Mesodermal cell (in vitro differentiated cells): ENCODE results near the gene RPUSD4.

ENCODE experiments used
- H3K27ac ChIP-seq: 2 replicates; pipeline ENCODE4 v1.7.0; 2013; ENCODE audit warnings: mild to moderate bottlenecking, low read depth, low read length, moderate library complexity; ENCODE audit not compliant: severe bottlenecking
- H3K36me3 ChIP-seq: 2 replicates; pipeline ENCODE4 v1.7.1; 2013; ENCODE audit warnings: mild to moderate bottlenecking, low read length, moderate library complexity; ENCODE audit not compliant: control insufficient read depth, insufficient read depth
- H3K4me1 ChIP-seq: one replicate; pipeline ENCODE4 v1.7.1; 2013; ENCODE audit warnings: mild to moderate bottlenecking, low read length; ENCODE audit not compliant: insufficient read depth, control insufficient read depth, poor library complexity, severe bottlenecking
- H3K4me3 ChIP-seq: 2 replicates; pipeline ENCODE4 v1.7.0; 2013; ENCODE audit warnings: low read length, control low read depth, mild to moderate bottlenecking; ENCODE audit not compliant: insufficient read depth, poor library complexity, severe bottlenecking; ENCODE audit errors: extremely low read depth
- H3K9me3 ChIP-seq: 2 replicates; pipeline ENCODE4 v1.7.1; 2013; ENCODE audit warnings: mild to moderate bottlenecking, low read length, moderate library complexity; ENCODE audit not compliant: control insufficient read depth
- WGBS, 2 experiments: methylation state at CpG; one replicate each; pipeline ENCODE4 v1.1.5; 2013; ENCODE audit warnings: missing lambda C conversion rate in 2 of 2; ENCODE audit not compliant: insufficient coverage in 2 of 2; 5-methylcytosine and 5-hydroxymethylcytosine counted together

Gene RPUSD4

DNA sequence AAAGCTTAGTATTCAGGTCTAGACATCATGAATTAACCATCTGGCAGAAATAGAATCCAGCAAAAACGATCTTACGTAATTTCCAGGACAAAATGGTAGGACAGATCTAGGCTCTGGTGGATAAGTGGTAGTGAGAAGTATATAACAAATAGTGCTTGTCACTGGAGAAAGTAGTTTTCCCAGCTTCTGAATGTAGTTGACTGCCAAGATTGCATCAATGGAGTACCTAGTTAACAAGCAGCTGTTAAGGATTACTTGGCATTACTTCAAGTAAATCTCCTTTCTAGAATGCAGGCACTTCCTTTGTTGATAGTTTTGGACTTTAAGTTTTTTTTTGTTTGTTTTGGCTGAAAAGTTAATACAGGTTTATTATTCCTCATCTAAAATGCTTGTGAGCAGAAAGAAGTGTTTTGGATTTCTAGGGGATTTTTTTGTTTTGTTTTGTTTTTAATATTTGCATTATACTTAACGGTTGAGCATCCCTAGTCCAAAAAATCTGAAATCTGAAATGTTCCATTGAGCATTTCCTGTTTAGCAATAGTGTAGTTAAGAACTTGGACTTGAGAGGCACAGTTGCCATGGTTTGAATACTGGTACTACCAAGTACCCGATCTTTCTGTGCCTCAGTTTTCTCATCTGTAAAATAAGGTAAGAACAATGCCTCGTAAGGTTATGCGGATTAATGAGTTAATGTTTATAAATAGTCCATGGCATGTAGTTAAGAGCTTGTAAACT is 20.4 kb upstream of the RPUSD4 start:
- Histone ChIP-seq H3K4me3 (no peak overlapping the region), H3K27ac (no peak overlapping the region), H3K4me1 (peaks cover 4% of the 10 kb centered on the region), H3K36me3 (peaks cover 12% of the 10 kb centered on the region), H3K9me3 (no peaks in the 10 kb centered on the region)
- WGBS, 2 experiments, result 92% methylated on average over 4 to 5 of the region's 6 CpGs

DNA sequence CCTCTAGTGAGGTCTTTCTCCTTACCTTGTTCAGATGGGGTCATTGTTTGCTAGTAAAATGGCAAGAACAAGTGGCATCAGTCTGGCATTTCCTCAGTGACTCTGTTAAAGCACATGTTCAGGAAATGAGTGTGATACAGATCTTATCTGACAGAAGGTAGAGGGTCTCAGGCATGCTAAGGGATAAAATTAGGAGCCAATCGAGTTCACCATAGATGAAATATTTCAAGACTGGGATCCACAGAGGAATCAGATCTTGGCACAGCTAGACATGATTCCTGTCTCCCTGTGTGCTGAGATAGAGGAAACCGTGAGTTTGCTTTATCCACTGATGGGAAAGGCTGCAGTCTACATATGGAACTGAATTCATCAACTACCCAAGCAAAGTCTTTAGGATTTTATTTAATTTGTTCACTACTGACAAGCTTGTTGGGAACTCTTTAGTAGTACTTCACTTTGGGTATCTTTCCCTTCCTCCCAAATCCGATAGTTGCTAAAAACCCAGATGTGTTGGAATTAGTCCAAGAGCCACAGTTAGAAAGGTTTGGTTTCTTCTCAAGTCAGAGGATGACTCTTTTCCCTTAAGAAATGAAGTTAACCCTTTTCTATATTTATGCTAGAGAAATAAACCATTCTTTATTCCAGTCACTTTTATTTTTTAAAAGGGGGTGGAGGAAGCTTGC is 18.5 kb upstream of the RPUSD4 start:
- 96 to 100% methylated on average over 1 to 2 of the region's 3 CpGs for WGBS, 2 experiments
- Histone ChIP-seq H3K9me3 (no peaks in the 10 kb centered on the region), H3K36me3 (peaks cover 3% of the 10 kb centered on the region)

GRCh38 chr11:126226334-126227084 is 15.1 kb upstream of the RPUSD4 start:
- WGBS, 2 experiments, result 96% methylated on average over 8 to 10 of the region's 15 CpGs
- peaks cover 16% of the 10 kb centered on the region for H3K36me3 ChIP-seq
- H3K4me3 ChIP-seq, result no peak overlapping the region
- H3K27ac ChIP-seq, result no peak overlapping the region
- peaks cover 4% of the 10 kb centered on the region for H3K4me1 ChIP-seq
- H3K9me3 ChIP-seq, result no peaks in the 10 kb centered on the region

More for the DNA sequence above, 18.5 kb upstream of the RPUSD4 start:
- peaks cover 4% of the 10 kb centered on the region for H3K4me1 ChIP-seq
- H3K27ac ChIP-seq, result no peak overlapping the region
- no peak overlapping the region for H3K4me3 ChIP-seq

- Histone ChIP-seq H3K27ac (no peak overlapping the region), H3K4me3 (no peak overlapping the region)
- no CpG with 5 or more reads among the region's 2 CpGs for WGBS, 2 experiments
These were observed 13.8 kb upstream of the RPUSD4 start for GRCh38 chr11:126225295-126225665.

GRCh38 chr11:126224647-126225294 is 13.3 kb upstream of the RPUSD4 start:
- no peak overlapping the region for H3K4me3 ChIP-seq
- 96 to 100% methylated on average over 3 to 4 of the region's 6 CpGs for WGBS, 2 experiments

More at GRCh38 chr11:126225295-126225665, 13.8 kb upstream of the RPUSD4 start:
- Histone ChIP-seq H3K36me3 (peaks cover 16% of the 10 kb centered on the region), H3K9me3 (no peaks in the 10 kb centered on the region), H3K4me1 (peaks cover 4% of the 10 kb centered on the region)

GRCh38 chr11:126219547-126219946 is 8.1 kb upstream of the RPUSD4 start:
- Histone ChIP-seq H3K9me3 (no peaks in the 10 kb centered on the region), H3K36me3 (peaks cover 17% of the 10 kb centered on the region), H3K4me3 (no peak overlapping the region), H3K27ac (no peak overlapping the region), H3K4me1 (no peaks in the 10 kb centered on the region)
- 63% methylated on average over 3 of the region's 4 CpGs for WGBS, 2 experiments

More at GRCh38 chr11:126224647-126225294, 13.3 kb upstream of the RPUSD4 start:
- Histone ChIP-seq H3K27ac (no peak overlapping the region), H3K36me3 (peaks cover 16% of the 10 kb centered on the region), H3K4me1 (peaks cover 4% of the 10 kb centered on the region), H3K9me3 (no peaks in the 10 kb centered on the region)

- H3K27ac ChIP-seq, result no peak overlapping the region
- H3K36me3 ChIP-seq, result peaks cover 14% of the 10 kb centered on the region
- H3K4me3 ChIP-seq, result no peak overlapping the region
- WGBS, 2 experiments, result no CpG with 5 or more reads among the region's 1 CpG
- peaks cover 3% of the 10 kb centered on the region for H3K4me1 ChIP-seq
- H3K9me3 ChIP-seq, result no peaks in the 10 kb centered on the region
These were observed 6.0 kb upstream of the RPUSD4 start for GRCh38 chr11:126217491-126217890.

DNA sequence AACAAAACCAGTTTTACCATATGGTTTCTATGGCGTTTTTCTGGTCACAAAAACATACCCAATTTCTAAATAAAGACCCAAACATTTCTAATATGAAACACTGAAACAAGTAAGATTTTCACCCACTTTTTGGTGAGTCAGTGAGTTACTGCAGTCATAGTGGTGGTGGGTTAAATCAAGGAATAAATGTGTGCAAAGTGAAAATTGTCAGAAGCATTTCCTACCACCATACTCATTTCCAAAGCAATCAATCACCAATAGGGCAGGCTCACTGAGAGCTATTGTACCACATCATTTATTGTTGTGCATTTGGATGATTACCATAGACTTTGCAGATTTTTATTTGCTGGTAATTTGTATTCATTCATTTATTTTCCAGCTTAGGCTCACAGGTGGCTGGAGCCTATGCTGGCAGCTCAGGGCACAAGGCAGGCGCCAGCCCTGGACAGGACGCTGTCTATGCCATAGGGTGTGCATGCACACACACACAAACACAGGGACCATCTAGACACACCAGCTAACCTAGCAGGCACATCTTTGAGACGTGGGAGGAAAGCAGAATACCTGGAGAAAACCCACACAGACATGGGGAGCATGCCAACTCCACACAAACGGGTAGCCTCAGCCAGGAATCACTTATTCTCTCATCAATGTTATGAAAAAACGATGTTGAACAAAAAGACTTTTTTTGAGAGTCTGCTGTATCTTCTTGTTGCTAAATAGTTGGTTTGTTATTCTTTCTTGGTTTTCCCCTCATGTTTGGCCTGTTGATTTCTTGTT is 5.3 kb upstream of the RPUSD4 start:
- H3K4me3 ChIP-seq, result no peak overlapping the region
- 100% methylated on average over 2 to 3 of the region's 6 CpGs for WGBS, 2 experiments

GRCh38 chr11:126214841-126215240 is 3.4 kb upstream of the RPUSD4 start:
- H3K9me3 ChIP-seq, result no peaks in the 10 kb centered on the region
- no peak overlapping the region for H3K4me3 ChIP-seq
- H3K4me1 ChIP-seq, result peaks cover 3% of the 10 kb centered on the region
- WGBS, 2 experiments, result 59 to 78% methylated on average over 4 to 5 of the region's 6 CpGs
- no peak overlapping the region for H3K27ac ChIP-seq
- peaks cover 11% of the 10 kb centered on the region for H3K36me3 ChIP-seq

More for the DNA sequence above, 5.3 kb upstream of the RPUSD4 start:
- H3K36me3 ChIP-seq, result peaks cover 7% of the 10 kb centered on the region
- H3K9me3 ChIP-seq, result no peaks in the 10 kb centered on the region
- peaks cover 3% of the 10 kb centered on the region for H3K4me1 ChIP-seq
- H3K27ac ChIP-seq, result no peak overlapping the region

DNA sequence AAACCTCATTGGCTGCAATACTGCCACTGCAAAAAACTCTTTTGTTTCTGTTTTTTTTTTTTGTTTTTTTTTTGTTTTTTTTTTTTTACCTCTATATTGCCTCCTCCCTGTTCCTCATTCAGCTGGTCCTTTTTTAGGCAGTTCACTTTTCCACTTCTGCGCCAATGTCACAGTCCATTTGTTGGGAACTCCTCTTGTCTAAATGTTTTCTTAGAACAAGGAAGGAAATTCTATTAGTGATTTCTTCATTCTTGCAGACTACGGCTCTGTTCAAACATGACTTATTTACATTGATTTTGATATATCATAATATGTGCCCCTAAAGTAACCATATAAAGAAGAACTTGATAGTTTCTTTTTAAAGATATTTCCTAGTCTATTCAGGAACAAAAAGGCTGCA is 3.0 kb upstream of the RPUSD4 start:
- H3K36me3 ChIP-seq, result peaks cover 15% of the 10 kb centered on the region
- no peak overlapping the region for H3K27ac ChIP-seq
- WGBS, 2 experiments, result no CpG with 5 or more reads among the region's 2 CpGs
- peaks cover 3% of the 10 kb centered on the region for H3K4me1 ChIP-seq
- H3K9me3 ChIP-seq, result no peaks in the 10 kb centered on the region
- no peak overlapping the region for H3K4me3 ChIP-seq
